MM.1S (cell line): ENCODE data around the gene KIZ.

Source experiments
- DNase-seq: peaks from one replicate; pipeline ENCODE4 v3.0.0-alpha.2; 2015
- H2AFZ ChIP-seq: fragments of 300-600 bp; sonication (generic); 2 replicates; pipeline ENCODE4 v1.6.0; 2016; ENCODE audit warnings: antibody characterized with exemption, low read length
- H3F3A ChIP-seq: fragments of 300-600 bp; sonication (generic); 2 replicates; pipeline ENCODE4 v1.6.1; 2016; ENCODE audit warnings: mild to moderate bottlenecking, antibody characterized with exemption, low read length, moderate library complexity, mixed read lengths; ENCODE audit not compliant: insufficient read depth
- H3K27ac ChIP-seq: fragments of 300-600 bp; sonication (generic); 2 replicates; pipeline ENCODE4 v1.5.1; 2016; ENCODE audit warnings: mild to moderate bottlenecking, low read length
- H3K27me3 ChIP-seq: fragments of 300-600 bp; sonication (generic); replicated peaks from 2 replicates; pipeline ENCODE4 v1.6.0; 2016; ENCODE audit warnings: low read length; ENCODE audit not compliant: insufficient read depth
- H3K36me3 ChIP-seq: fragments of 300-600 bp; sonication (generic); replicated peaks from 2 replicates; pipeline ENCODE4 v1.6.1; 2016; ENCODE audit warnings: mild to moderate bottlenecking, low read length, mixed read lengths; ENCODE audit not compliant: insufficient read depth
- H3K4me1 ChIP-seq: fragments of 300-600 bp; sonication (generic); 2 replicates; pipeline ENCODE4 v1.6.1; 2016; ENCODE audit warnings: low read length, mixed read lengths
- H3K4me2 ChIP-seq: fragments of 300-600 bp; sonication (generic); 2 replicates; pipeline ENCODE4 v1.6.0; 2016; ENCODE audit warnings: low read depth, low read length
- H3K4me3 ChIP-seq: fragments of 300-600 bp; sonication (generic); 2 replicates; pipeline ENCODE4 v1.5.1; 2016; ENCODE audit warnings: low read length, mixed read lengths
- H3K79me2 ChIP-seq: fragments of 300-600 bp; sonication (generic); 2 replicates; pipeline ENCODE4 v1.6.1; 2016; ENCODE audit warnings: mixed run types, low read length, mixed read lengths
- H3K9ac ChIP-seq: fragments of 300-600 bp; sonication (generic); 2 replicates; pipeline ENCODE4 v1.6.1; 2016; ENCODE audit warnings: low read length, mixed read lengths
- H3K9me2 ChIP-seq: fragments of 300-600 bp; sonication (generic); replicated peaks from 2 replicates; pipeline ENCODE4 v1.6.1; 2016; ENCODE audit warnings: mild to moderate bottlenecking, low read length, mixed read lengths; ENCODE audit not compliant: insufficient read depth
- H3K9me3 ChIP-seq: fragments of 300-600 bp; sonication (generic); replicated peaks from 2 replicates; pipeline ENCODE4 v1.6.1; 2016; ENCODE audit warnings: mild to moderate bottlenecking, low read length, mixed read lengths; ENCODE audit not compliant: insufficient read depth
- H4K20me1 ChIP-seq: fragments of 300-600 bp; sonication (generic); 2 replicates; pipeline ENCODE4 v1.6.1; 2016; ENCODE audit warnings: mild to moderate bottlenecking, low read length, moderate library complexity, mixed read lengths; ENCODE audit not compliant: insufficient read depth
- EZH2 ChIP-seq: fragments of 300-600 bp; sonication (generic); optimal IDR thresholded peaks from 2 replicates; pipeline ENCODE3; 2017; ENCODE audit warnings: low read depth, mild to moderate bottlenecking, antibody characterized with exemption, low read length, mixed read lengths
- EZH2phosphoT487 ChIP-seq: fragments of 300-600 bp; sonication (generic); IDR thresholded peaks from 2 replicates; pipeline ENCODE4 v1.6.1; 2018; ENCODE audit warnings: antibody characterized with exemption, low read length
- TF ChIP-seq, protein P1 (sequence below): fragments of 300-600 bp; sonication (generic); IDR thresholded peaks from 2 replicates; pipeline ENCODE4 v1.5.1; 2016; ENCODE audit warnings: antibody characterized with exemption, low read length, mixed read lengths

The KIZ gene

DNA sequence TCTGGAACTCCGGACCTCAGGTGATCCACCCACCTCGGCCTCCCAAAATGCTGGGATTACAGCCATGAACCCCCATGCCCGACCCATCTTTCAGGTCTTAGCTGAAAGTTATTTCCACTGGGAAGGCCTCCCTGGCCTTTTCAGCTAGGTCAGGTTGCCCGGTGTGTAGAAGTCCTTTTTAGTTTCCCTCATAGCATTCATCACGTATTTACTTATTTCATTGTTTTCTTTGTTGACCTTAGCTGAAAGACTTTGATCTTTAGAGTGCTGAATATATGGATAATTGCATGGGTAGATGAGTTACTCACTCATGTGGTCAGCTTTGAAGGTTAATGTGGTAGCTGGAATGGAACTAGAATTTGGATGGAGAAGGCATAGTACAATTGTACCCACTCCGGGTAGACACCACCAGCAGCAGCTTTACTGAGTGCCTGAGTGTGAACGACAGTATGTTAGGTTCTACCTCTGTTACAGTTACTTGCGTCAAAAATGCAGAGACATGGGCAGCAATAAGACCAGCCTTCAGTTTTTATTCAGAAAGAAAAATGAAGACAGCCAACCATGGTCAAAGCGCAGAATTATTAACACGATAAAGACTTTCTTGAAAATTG, 9.1 kb downstream of the KIZ start:
- H3K79me2 ChIP-seq, result no peaks in the 10 kb centered on the region
- H3K9me3 ChIP-seq, result no peaks in the 10 kb centered on the region
- no peaks in the 10 kb centered on the region for H3K36me3 ChIP-seq
- no peaks in the 10 kb centered on the region for H3F3A ChIP-seq
- no peak overlapping the region for H2AFZ ChIP-seq
- no peaks in the 10 kb centered on the region for H3K4me1 ChIP-seq
- H3K9ac ChIP-seq, result no peak overlapping the region
- DNase-seq, result no peak
- H4K20me1 ChIP-seq, result no peaks in the 10 kb centered on the region
- no peaks in the 10 kb centered on the region for H3K27me3 ChIP-seq
- TF ChIP-seq EZH2phosphoT487 (no peak), EZH2 (no peak)
- TF ChIP-seq, protein P1, sequence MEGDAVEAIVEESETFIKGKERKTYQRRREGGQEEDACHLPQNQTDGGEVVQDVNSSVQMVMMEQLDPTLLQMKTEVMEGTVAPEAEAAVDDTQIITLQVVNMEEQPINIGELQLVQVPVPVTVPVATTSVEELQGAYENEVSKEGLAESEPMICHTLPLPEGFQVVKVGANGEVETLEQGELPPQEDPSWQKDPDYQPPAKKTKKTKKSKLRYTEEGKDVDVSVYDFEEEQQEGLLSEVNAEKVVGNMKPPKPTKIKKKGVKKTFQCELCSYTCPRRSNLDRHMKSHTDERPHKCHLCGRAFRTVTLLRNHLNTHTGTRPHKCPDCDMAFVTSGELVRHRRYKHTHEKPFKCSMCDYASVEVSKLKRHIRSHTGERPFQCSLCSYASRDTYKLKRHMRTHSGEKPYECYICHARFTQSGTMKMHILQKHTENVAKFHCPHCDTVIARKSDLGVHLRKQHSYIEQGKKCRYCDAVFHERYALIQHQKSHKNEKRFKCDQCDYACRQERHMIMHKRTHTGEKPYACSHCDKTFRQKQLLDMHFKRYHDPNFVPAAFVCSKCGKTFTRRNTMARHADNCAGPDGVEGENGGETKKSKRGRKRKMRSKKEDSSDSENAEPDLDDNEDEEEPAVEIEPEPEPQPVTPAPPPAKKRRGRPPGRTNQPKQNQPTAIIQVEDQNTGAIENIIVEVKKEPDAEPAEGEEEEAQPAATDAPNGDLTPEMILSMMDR, result no peak
- H3K4me3 ChIP-seq, result no peak overlapping the region
- no peak overlapping the region for H3K27ac ChIP-seq
- no peaks in the 10 kb centered on the region for H3K9me2 ChIP-seq
- H3K4me2 ChIP-seq, result no peak overlapping the region

- no peaks in the 10 kb centered on the region for H3F3A ChIP-seq
- no peaks in the 10 kb centered on the region for H3K9me2 ChIP-seq
- no peak overlapping the region for H3K9ac ChIP-seq
- no peak overlapping the region for H3K4me3 ChIP-seq
- H3K4me1 ChIP-seq, result no peaks in the 10 kb centered on the region
- no peak overlapping the region for H3K4me2 ChIP-seq
- H2AFZ ChIP-seq, result no peak overlapping the region
- no peaks in the 10 kb centered on the region for H3K27me3 ChIP-seq
- no peaks in the 10 kb centered on the region for H3K79me2 ChIP-seq
- H3K9me3 ChIP-seq, result no peaks in the 10 kb centered on the region
- H4K20me1 ChIP-seq, result no peaks in the 10 kb centered on the region
- H3K27ac ChIP-seq, result no peak overlapping the region
- H3K36me3 ChIP-seq, result no peaks in the 10 kb centered on the region
- no peak for DNase-seq
- TF ChIP-seq, protein P1, result no peak
- TF ChIP-seq EZH2phosphoT487 (no peak), EZH2 (no peak)
These were observed 10.3 kb downstream of the KIZ start for GRCh38 chr20:21136015-21136732.

DNA sequence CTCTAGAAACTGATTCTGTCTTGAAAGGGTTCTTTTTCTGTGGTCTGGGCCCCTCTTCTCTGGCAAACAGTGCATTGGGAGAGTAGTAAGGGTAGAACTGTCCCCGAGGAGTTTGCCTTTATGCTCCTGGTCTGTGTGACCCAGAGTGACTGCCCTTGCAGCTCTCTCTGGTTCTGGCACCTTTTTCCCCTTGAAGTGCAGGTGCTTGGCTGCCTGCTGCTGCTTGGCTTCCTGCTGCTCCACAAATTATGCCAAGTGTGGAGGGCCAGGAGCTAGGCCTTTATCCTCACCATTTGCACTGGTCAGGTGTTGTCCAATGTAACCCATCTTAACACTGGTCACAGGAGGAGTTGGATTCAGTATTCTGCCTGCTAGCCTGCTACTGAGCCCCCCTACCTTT, 11.2 kb downstream of the KIZ start:
- no peaks in the 10 kb centered on the region for H3K36me3 ChIP-seq
- no peaks in the 10 kb centered on the region for H3K27me3 ChIP-seq
- no peaks in the 10 kb centered on the region for H3K79me2 ChIP-seq
- H3K9me2 ChIP-seq, result no peaks in the 10 kb centered on the region
- no peak overlapping the region for H3K4me3 ChIP-seq
- no peak overlapping the region for H3K27ac ChIP-seq
- no peak for TF ChIP-seq EZH2
- TF ChIP-seq EZH2phosphoT487, result no peak
- TF ChIP-seq, protein P1, result no peak
- no peak for DNase-seq
- no peak overlapping the region for H3K9ac ChIP-seq
- no peaks in the 10 kb centered on the region for H3K4me1 ChIP-seq
- no peaks in the 10 kb centered on the region for H3F3A ChIP-seq
- H4K20me1 ChIP-seq, result no peaks in the 10 kb centered on the region
- no peaks in the 10 kb centered on the region for H3K9me3 ChIP-seq
- H2AFZ ChIP-seq, result no peak overlapping the region
- no peak overlapping the region for H3K4me2 ChIP-seq
